HAP-1 (cell line): ENCODE data around the gene OR2F1.
A peak's percentile ranks its signal among the peaks of the same experiment; 100 is the strongest.

Source experiments
- DNase-seq, 2 experiments: peaks; one replicate each; pipeline ENCODE4 v3.0.0-alpha.2; 2016 to 2020; ENCODE audit warnings: low spot score in 2 of 2
- H3K27me3 ChIP-seq: fragments of 250-450 bp; sonication (Bioruptor Pico); 2 replicates; pipeline ENCODE4 v1.5.1; 2020; ENCODE audit warnings: low read depth, mild to moderate bottlenecking, moderate library complexity
- H3K36me3 ChIP-seq: fragments of 250-450 bp; sonication (Bioruptor Pico); replicated peaks from 2 replicates; pipeline ENCODE4 v1.5.1; 2020; ENCODE audit warnings: mild to moderate bottlenecking
- H3K4me1 ChIP-seq: fragments of 250-450 bp; sonication (Bioruptor Pico); 2 replicates; pipeline ENCODE4 v1.5.1; 2020; ENCODE audit warnings: mild to moderate bottlenecking
- H3K4me3 ChIP-seq: fragments of 250-450 bp; sonication (Bioruptor Pico); 2 replicates; pipeline ENCODE4 v1.5.1; 2020; ENCODE audit warnings: mild to moderate bottlenecking, moderate library complexity
- H3K9me3 ChIP-seq: fragments of 250-450 bp; sonication (Bioruptor Pico); 2 replicates; pipeline ENCODE4 v1.5.1; 2020; ENCODE audit warnings: mild to moderate bottlenecking, moderate library complexity
- in situ Hi-C: fragments of 300-500 bp; cut with MboI; formaldehyde crosslinking; loops from 3 replicates; pipeline ENCODE4 v1.14.3; 2020; ENCODE audit warnings: low sequenced_read_pairs, inconsistent platforms, mixed read lengths

The OR2F1 gene

GRCh38 chr7:143974459-143974858, 19.8 kb downstream of the OR2F1 start:
- H3K36me3 ChIP-seq, result no peaks in the 10 kb centered on the region
- no peak overlapping the region for H3K4me3 ChIP-seq
- in situ Hi-C loops, result no loop called here
- H3K4me1 ChIP-seq, result no peaks in the 10 kb centered on the region
- H3K9me3 ChIP-seq, result no peaks in the 10 kb centered on the region
- no peaks in the 10 kb centered on the region for H3K27me3 ChIP-seq
- DNase-seq, result no peak

- H3K9me3 ChIP-seq, result no peaks in the 10 kb centered on the region
- H3K4me1 ChIP-seq, result no peaks in the 10 kb centered on the region
- no peaks in the 10 kb centered on the region for H3K36me3 ChIP-seq
- in situ Hi-C loops, result no loop called here
- no peaks in the 10 kb centered on the region for H3K27me3 ChIP-seq
- no peak overlapping the region for H3K4me3 ChIP-seq
- no peak for DNase-seq
Observed at GRCh38 chr7:143975617-143976016, 21.0 kb downstream of the OR2F1 start.

- no peaks in the 10 kb centered on the region for H3K27me3 ChIP-seq
- DNase-seq, result no peak
- H3K4me3 ChIP-seq, result no peak overlapping the region
- in situ Hi-C loops, result no loop called here
- H3K9me3 ChIP-seq, result no peaks in the 10 kb centered on the region
- H3K36me3 ChIP-seq, result no peaks in the 10 kb centered on the region
- H3K4me1 ChIP-seq, result no peaks in the 10 kb centered on the region
Observed at GRCh38 chr7:143978585-143978984, 23.9 kb downstream of the OR2F1 start.

DNA sequence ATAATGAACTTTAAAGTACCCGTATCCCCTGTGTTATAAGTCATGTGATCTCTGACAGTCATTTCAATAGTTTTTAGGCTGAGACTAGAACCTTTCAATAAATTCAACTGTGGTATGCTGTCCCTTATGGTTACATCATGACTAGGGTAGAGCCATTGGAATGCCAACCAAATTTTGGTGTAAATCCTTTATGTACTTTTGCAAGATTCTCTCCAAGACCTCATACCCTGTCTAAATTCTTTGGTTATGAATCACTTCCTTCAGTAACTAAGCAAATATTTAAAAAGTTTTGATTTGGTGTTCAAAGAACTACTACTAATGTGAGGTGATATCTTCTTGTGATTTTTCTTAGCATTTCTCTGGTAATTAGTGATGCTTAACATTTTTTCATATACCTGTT, 24.7 kb downstream of the OR2F1 start:
- Histone ChIP-seq H3K4me3 (no peak overlapping the region), H3K4me1 (no peaks in the 10 kb centered on the region), H3K27me3 (no peaks in the 10 kb centered on the region), H3K9me3 (no peaks in the 10 kb centered on the region), H3K36me3 (no peaks in the 10 kb centered on the region)
- in situ Hi-C loops, result no loop called here
- no peak for DNase-seq

DNA sequence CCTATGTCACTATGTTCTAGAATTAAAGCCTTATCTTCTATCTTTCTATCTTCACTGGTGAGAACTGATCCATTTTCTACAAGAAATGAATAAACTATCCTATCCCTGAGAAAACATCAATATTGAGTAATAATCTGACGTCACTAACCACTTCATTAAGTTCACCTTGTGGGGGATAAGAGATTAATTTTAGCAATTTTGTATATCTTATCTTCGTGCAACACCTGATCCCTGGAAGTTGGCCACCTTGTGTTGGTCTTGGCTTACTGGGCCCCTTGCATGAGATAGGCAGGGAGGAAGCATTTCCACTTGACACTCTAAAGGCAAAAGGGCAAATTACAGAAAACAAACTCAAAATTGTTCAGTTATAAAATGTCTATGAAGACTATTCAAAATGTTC, 25.4 kb downstream of the OR2F1 start:
- H3K27me3 ChIP-seq, result no peaks in the 10 kb centered on the region
- no peaks in the 10 kb centered on the region for H3K4me1 ChIP-seq
- in situ Hi-C loops, result no loop called here
- no peaks in the 10 kb centered on the region for H3K36me3 ChIP-seq
- no peaks in the 10 kb centered on the region for H3K9me3 ChIP-seq
- no peak for DNase-seq
- no peak overlapping the region for H3K4me3 ChIP-seq

DNA sequence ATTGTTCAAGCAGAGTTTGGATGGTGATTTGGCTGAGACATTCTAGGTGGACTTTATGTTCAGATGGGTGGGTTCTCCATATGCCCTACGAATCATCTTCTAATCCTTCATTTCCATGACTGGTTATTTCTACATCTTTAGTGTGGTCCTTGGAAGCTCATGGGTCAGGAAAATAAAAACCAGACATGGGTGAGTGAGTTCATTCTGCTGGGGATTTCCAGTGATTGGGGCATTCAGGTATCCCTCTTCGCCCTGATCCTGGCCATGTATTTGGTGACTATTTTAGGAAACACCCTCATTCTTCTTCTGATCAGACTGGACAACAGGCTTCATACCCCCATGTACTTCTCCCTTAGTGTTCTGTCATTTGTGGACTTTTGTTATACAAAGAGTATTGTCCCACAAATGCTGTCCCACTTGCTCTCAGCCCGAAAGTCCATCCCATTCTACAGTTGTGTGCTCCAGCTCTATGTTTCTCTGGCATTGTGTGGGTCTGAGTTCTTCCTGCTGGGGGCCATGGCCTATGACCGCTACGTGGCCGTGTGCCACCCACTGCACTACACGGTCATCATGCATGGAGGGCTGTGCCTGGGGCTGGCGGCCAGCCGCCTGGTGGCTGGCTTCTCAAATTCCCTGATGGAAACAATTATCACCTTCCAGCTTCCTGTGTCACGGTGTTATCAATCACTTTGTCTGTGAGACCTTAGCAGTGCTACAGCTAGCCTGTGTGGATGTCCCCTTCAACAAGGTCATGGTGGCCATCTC, 26.3 kb downstream of the OR2F1 start:
- H3K4me3 ChIP-seq, result no peak overlapping the region
- no peaks in the 10 kb centered on the region for H3K4me1 ChIP-seq
- H3K27me3 ChIP-seq, result no peaks in the 10 kb centered on the region
- H3K9me3 ChIP-seq, result no peaks in the 10 kb centered on the region
- in situ Hi-C loops, result no loop called here
- DNase-seq, result no peak
- H3K36me3 ChIP-seq, result no peaks in the 10 kb centered on the region

GRCh38 chr7:143983960-143984359, 29.3 kb downstream of the OR2F1 start:
- Histone ChIP-seq H3K36me3 (no peaks in the 10 kb centered on the region), H3K9me3 (no peaks in the 10 kb centered on the region), H3K4me1 (no peaks in the 10 kb centered on the region), H3K27me3 (no peaks in the 10 kb centered on the region), H3K4me3 (no peak overlapping the region)
- in situ Hi-C loops, result no loop called here
- DNase-seq, result no peak

GRCh38 chr7:143987513-143987912, 32.9 kb downstream of the OR2F1 start:
- no peak overlapping the region for H3K4me3 ChIP-seq
- no peaks in the 10 kb centered on the region for H3K27me3 ChIP-seq
- no peak for DNase-seq
- H3K36me3 ChIP-seq, result no peaks in the 10 kb centered on the region
- H3K9me3 ChIP-seq, result no peaks in the 10 kb centered on the region
- in situ Hi-C loops, result no loop called here
- no peaks in the 10 kb centered on the region for H3K4me1 ChIP-seq

GRCh38 chr7:143988976-143989745, 34.5 kb downstream of the OR2F1 start:
- H3K4me1 ChIP-seq, result no peaks in the 10 kb centered on the region
- H3K27me3 ChIP-seq, result no peaks in the 10 kb centered on the region
- H3K9me3 ChIP-seq, result no peaks in the 10 kb centered on the region
- DNase-seq, result no peak
- in situ Hi-C loops, result no loop called here
- no peaks in the 10 kb centered on the region for H3K36me3 ChIP-seq
- H3K4me3 ChIP-seq, result no peak overlapping the region

- Histone ChIP-seq H3K9me3 (no peaks in the 10 kb centered on the region), H3K4me1 (no peaks in the 10 kb centered on the region), H3K27me3 (no peaks in the 10 kb centered on the region), H3K36me3 (no peaks in the 10 kb centered on the region), H3K4me3 (no peak overlapping the region)
- in situ Hi-C loops, result no loop called here
- no peak for DNase-seq
Observed at GRCh38 chr7:143992670-143993069, 38.0 kb downstream of the OR2F1 start.

DNA sequence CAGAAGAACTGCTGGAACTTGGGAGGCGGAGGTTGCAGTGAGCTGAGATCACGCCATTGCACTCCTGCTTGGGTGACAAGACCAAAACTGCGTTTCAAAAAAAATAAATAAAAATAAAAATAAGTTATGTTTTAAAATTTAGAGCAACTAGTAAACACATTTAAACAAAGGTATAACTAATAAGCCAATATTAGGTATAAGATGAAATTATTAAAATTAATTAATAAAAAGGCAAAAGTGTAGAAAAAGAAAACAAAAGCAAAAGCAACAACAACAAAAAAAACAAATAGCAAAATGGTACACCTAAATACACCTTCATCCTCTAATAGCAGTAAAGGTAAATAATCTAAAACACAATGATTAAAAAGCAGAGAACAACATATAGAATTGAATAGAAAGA, 39.3 kb downstream of the OR2F1 start:
- Histone ChIP-seq H3K36me3 (no peaks in the 10 kb centered on the region), H3K27me3 (no peaks in the 10 kb centered on the region), H3K4me3 (no peak overlapping the region), H3K4me1 (no peaks in the 10 kb centered on the region), H3K9me3 (no peaks in the 10 kb centered on the region)
- no peak for DNase-seq
- in situ Hi-C loops, result no loop called here

- Histone ChIP-seq H3K36me3 (no peaks in the 10 kb centered on the region), H3K9me3 (no peaks in the 10 kb centered on the region), H3K4me3 (no peak within 1 kb of the TSS), H3K4me1 (no peaks in the 10 kb centered on the region), H3K27me3 (no peaks in the 10 kb centered on the region)
- in situ Hi-C loops, result no loop called here
- no peak for DNase-seq
Observed at GRCh38 chr7:144000020-144000419, 45.4 kb downstream of the OR2F1 start, which contains the start of gene OR6B1. OR6B1 (plus strand) TSS chr7:144000320; CDS start chr7:144003997, 3,677 bp downstream.

GRCh38 chr7:144001543-144001942, 46.9 kb downstream of the OR2F1 start:
- no peak for DNase-seq
- Histone ChIP-seq H3K36me3 (no peaks in the 10 kb centered on the region), H3K4me1 (no peaks in the 10 kb centered on the region), H3K4me3 (no peak overlapping the region), H3K27me3 (no peaks in the 10 kb centered on the region), H3K9me3 (no peaks in the 10 kb centered on the region)
- in situ Hi-C loops, result no loop called here

DNA sequence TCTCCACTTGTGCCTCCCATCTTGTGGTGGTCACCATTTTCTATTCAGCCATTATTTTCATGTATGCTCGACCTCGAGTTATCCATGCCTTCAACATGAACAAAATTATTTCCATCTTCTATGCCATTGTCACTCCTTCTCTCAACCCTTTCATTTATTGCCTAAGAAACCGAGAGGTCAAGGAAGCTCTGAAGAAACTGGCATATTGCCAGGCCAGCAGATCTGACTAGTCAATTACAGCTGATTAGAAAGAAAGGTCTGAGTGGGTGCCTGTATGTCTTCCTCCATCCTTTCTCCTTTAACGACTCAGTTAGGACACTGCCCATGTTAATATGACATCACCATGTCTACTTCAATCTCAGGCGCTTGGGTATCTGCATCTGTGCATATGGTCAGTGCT, 50.1 kb downstream of the OR2F1 start:
- Histone ChIP-seq H3K27me3 (no peaks in the 10 kb centered on the region), H3K9me3 (no peaks in the 10 kb centered on the region), H3K36me3 (no peaks in the 10 kb centered on the region), H3K4me1 (no peaks in the 10 kb centered on the region), H3K4me3 (no peak overlapping the region)
- in situ Hi-C loops, result no loop called here
- DNase-seq, result peak in 1 of 2 experiments; percentile 12
